Activated CD4-positive, alpha-beta memory T cell treated with anti-CD3 and anti-CD28 coated beads, Interleukin-2, amount 10 ng/mL, durations not matched to agents 7 days and 5 days (primary cell): ENCODE measurements around the gene SLC41A1. TPM values are rescaled to one million over a fixed set of nuclear protein-coding genes. Genes with fewer than 3 reads are reported as not detected.

Experiments
- CTCF ChIA-PET: fragments of 350-600 bp; sonication (Branson Sonifier 250); formaldehyde crosslinking; loops from one replicate; lab custom pipeline; 2021; ENCODE audit warnings: antibody characterized with exemption, inconsistent platforms; lab: Charles Lee
- POLR2A ChIA-PET: fragments of 350-600 bp; sonication (Branson Sonifier 250); formaldehyde crosslinking; loops from one replicate; lab custom pipeline; 2021; ENCODE audit warnings: antibody characterized with exemption; lab: Charles Lee
- DNase-seq: peaks from one replicate; pipeline ENCODE4 v3.0.0-alpha.2; 2020
- H3K27ac Mint-ChIP-seq: one replicate; pipeline ENCODE4 v1.8.0; 2021; ENCODE audit warnings: mild to moderate bottlenecking, mixed read lengths
- H3K27me3 Mint-ChIP-seq: one replicate; pipeline ENCODE4 v1.8.0; 2021; ENCODE audit warnings: mixed read lengths
- H3K36me3 Mint-ChIP-seq: one replicate; pipeline ENCODE4 v1.8.0; 2021; ENCODE audit warnings: low read depth, mixed read lengths
- H3K4me1 Mint-ChIP-seq: one replicate; pipeline ENCODE4 v1.8.0; 2021; ENCODE audit warnings: mixed read lengths
- H3K4me3 Mint-ChIP-seq: one replicate; pipeline ENCODE4 v1.8.0; 2021; ENCODE audit warnings: mild to moderate bottlenecking, mixed read lengths
- H3K9me3 Mint-ChIP-seq: one replicate; pipeline ENCODE4 v1.8.0; 2021; ENCODE audit warnings: mixed read lengths
- total RNA-seq, 2 experiments: library from RNA; stranded (reverse); gene quantifications; one replicate each; pipeline ENCODE4 v1.2.3, GENCODE V29; 2021

Gene SLC41A1
- total RNA-seq, 2 experiments from 2014 or later: 15.1 to 17.8 TPM

GRCh38 chr1:205744403-205744802 lies 68.6 kb downstream of the SLC41A1 start:
- Mint-ChIP-seq H3K4me1 (peaks cover 56% of the 10 kb centered on the region), H3K36me3 (peaks cover 31% of the 10 kb centered on the region), H3K27me3 (no peaks in the 10 kb centered on the region), H3K27ac (no peak overlapping the region), H3K9me3 (no peaks in the 10 kb centered on the region), H3K4me3 (no peak overlapping the region)
- ChIA-PET POLR2A (interaction anchor here (1.3 to 3.1 kb wide), 2 partner anchors 11 to 30 kb away, joined by 3 to 24 read pairs; partner anchors contain the start of gene RAB29), CTCF (interaction anchor here (1.5 kb wide), 2 partner anchors 33 to 38 kb away, joined by 5 read pairs; no protein-coding TSS in a partner anchor)
- no peak for DNase-seq

- Mint-ChIP-seq H3K4me3 (no peak overlapping the region), H3K27ac (peak overlapping the region; percentile 18), H3K36me3 (peaks cover 33% of the 10 kb centered on the region), H3K4me1 (peaks cover 59% of the 10 kb centered on the region), H3K27me3 (no peaks in the 10 kb centered on the region), H3K9me3 (no peaks in the 10 kb centered on the region)
- ChIA-PET CTCF (no interaction called here), POLR2A (no interaction called here)
- DNase-seq: no peak
Measured at GRCh38 chr1:205743977-205744376, 69.0 kb downstream of the SLC41A1 start.

GRCh38 chr1:205741681-205742080 lies 71.3 kb downstream of the SLC41A1 start:
- no peak overlapping the region for H3K4me3 Mint-ChIP-seq
- CTCF ChIA-PET: interaction anchor here (1.0 to 2.1 kb wide), 3 partner anchors 83 to 236 kb away, joined by 3 to 7 read pairs (median 4); no protein-coding TSS in a partner anchor
- H3K27me3 Mint-ChIP-seq: no peaks in the 10 kb centered on the region
- DNase-seq: no peak
- POLR2A ChIA-PET: interaction anchor here (0.8 to 1.6 kb wide), 3 partner anchors 17 to 32 kb away, joined by 3 to 4 read pairs (median 3); no protein-coding TSS in a partner anchor
- H3K9me3 Mint-ChIP-seq: no peaks in the 10 kb centered on the region
- peaks cover 42% of the 10 kb centered on the region for H3K4me1 Mint-ChIP-seq
- H3K27ac Mint-ChIP-seq: no peak overlapping the region
- peaks cover 28% of the 10 kb centered on the region for H3K36me3 Mint-ChIP-seq

- H3K9me3 Mint-ChIP-seq: no peaks in the 10 kb centered on the region
- CTCF ChIA-PET: interaction anchor here (0.6 to 1.4 kb wide), 6 partner anchors 18 to 43 kb away, joined by 3 to 5 read pairs (median 4); no protein-coding TSS in a partner anchor
- no peak overlapping the region for H3K27ac Mint-ChIP-seq
Measured at GRCh38 chr1:205739348-205740160, 73.4 kb downstream of the SLC41A1 start.

More at GRCh38 chr1:205739348-205740160, 73.4 kb downstream of the SLC41A1 start:
- H3K36me3 Mint-ChIP-seq: peaks cover 20% of the 10 kb centered on the region
- no peaks in the 10 kb centered on the region for H3K27me3 Mint-ChIP-seq
- no peak overlapping the region for H3K4me3 Mint-ChIP-seq
- peaks cover 27% of the 10 kb centered on the region for H3K4me1 Mint-ChIP-seq
- POLR2A ChIA-PET: interaction anchor here (1.0 to 1.9 kb wide), 5 partner anchors 9 to 36 kb away, joined by 3 to 9 read pairs (median 3); partner anchors contain the start of genes NUCKS1 and RAB29
- DNase-seq: no peak

Other genes with a start within 250 kb of the SLC41A1 start
- 10 to 100 TPM; 80.6 to 83.0 TPM for gene ELK4, start 181.2 kb downstream of the SLC41A1 start, total RNA-seq
- under 1 TPM in 1 of 2 experiments, not detected in 1; 0.18 TPM for gene SLC45A3, start 132.7 kb downstream of the SLC41A1 start, total RNA-seq
- gene NUCKS1, start 63.0 kb downstream of the SLC41A1 start, total RNA-seq: 100 to 1,000 TPM; 163 to 185 TPM
- 10 to 100 TPM; 67.6 to 72.3 TPM for gene RAB29, start 37.7 kb downstream of the SLC41A1 start, total RNA-seq
- under 1 TPM; 0.43 to 0.81 TPM for gene PM20D1, start 36.9 kb upstream of the SLC41A1 start, total RNA-seq
- gene SLC26A9, start 130.3 kb upstream of the SLC41A1 start, total RNA-seq: not detected
- gene RAB7B, start 190.2 kb upstream of the SLC41A1 start, total RNA-seq: not detected
- gene CTSE, start 210.7 kb upstream of the SLC41A1 start, total RNA-seq: not detected
- not detected for gene RHEX, start 240.0 kb upstream of the SLC41A1 start, total RNA-seq